ENCODE results near the gene YTHDF1. TPM values are rescaled to one million over a fixed set of nuclear protein-coding genes. Genes with fewer than 3 reads are reported as not detected.
A peak's percentile ranks its signal among the peaks of the same experiment; 100 is the strongest.

YTHDF1 gene
- total RNA-seq, 1 experiment from 2014 or later, result 36.0 TPM

GRCh38 chr20:63239431-63239830, 23.5 kb upstream of the YTHDF1 start:
- DNase-seq, result no peak
- H3K27me3 ChIP-seq (ENCODE audit: control insufficient read depth, insufficient read depth, low read length), result no peaks in the 10 kb centered on the region
- no peak overlapping the region for H3K4me3 ChIP-seq (ENCODE audit: insufficient read depth, low read depth, low read length)
- no peaks in the 10 kb centered on the region for H3K36me3 ChIP-seq (replicated peaks; ENCODE audit: control insufficient read depth, insufficient read depth, low read length)

DNA sequence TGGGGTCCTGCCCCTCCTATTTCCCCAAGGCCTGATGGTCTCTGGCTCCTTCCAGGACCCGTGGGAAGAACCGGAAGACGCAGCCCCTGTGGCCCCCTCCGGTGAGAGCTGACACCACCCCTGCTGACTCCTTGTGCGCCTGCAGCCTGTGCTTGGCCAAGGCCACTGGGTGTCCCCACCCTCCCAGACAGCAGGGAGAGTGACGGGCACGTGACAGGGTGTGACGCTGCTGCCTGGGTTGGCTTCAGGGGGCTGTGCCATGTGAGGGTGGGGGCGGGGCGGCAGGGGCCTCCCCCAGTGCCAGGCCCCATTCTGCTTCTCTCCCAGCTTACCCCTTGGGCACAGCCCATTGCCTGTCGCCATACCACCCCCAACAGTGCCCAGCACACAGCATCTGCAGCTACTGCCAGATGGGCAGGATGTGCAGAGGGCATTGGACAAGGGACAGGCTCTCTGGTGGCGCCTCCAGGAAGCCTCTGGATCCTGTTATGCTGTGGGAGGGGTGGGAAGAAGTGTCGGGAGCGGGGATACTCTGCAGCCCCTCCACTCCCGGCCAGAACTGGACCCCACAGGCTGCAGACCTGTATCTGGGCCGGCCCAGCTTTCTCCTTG, 22.7 kb upstream of the YTHDF1 start:
- Histone ChIP-seq H3K36me3 (replicated peaks; ENCODE audit: control insufficient read depth, insufficient read depth, low read length) (no peaks in the 10 kb centered on the region), H3K27me3 (ENCODE audit: control insufficient read depth, insufficient read depth, low read length) (no peaks in the 10 kb centered on the region), H3K4me3 (ENCODE audit: insufficient read depth, low read depth, low read length) (no peak overlapping the region)
- DNase-seq, result no peak

DNA sequence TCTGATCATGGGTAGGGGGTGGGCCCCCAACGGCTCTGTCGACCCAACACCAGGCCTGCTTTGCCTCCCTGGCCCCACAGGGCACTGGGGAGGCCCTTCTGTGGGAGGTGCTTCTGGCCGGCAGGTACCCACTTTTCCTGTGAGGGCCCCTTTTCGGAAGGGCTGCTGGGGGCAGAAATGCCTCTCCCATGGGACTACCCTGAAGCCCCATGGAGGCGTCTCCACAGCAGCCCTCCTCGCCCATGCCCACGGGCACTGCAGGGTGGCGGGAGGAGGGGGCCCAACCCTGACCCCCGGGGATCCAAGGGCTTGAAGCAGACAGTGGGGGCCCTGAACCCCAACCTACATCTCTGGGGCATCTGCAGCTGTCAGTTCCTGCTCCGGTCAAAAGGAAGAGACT, 22.1 kb upstream of the YTHDF1 start:
- Histone ChIP-seq H3K27me3 (ENCODE audit: control insufficient read depth, insufficient read depth, low read length) (no peaks in the 10 kb centered on the region), H3K4me3 (ENCODE audit: insufficient read depth, low read depth, low read length) (no peak overlapping the region), H3K36me3 (replicated peaks; ENCODE audit: control insufficient read depth, insufficient read depth, low read length) (no peaks in the 10 kb centered on the region)
- DNase-seq, result no peak

GRCh38 chr20:63236116-63236837, 20.3 kb upstream of the YTHDF1 start:
- H3K36me3 ChIP-seq (replicated peaks; ENCODE audit: control insufficient read depth, insufficient read depth, low read length), result no peaks in the 10 kb centered on the region
- H3K4me3 ChIP-seq (ENCODE audit: insufficient read depth, low read depth, low read length), result no peak overlapping the region
- H3K27me3 ChIP-seq (ENCODE audit: control insufficient read depth, insufficient read depth, low read length), result no peaks in the 10 kb centered on the region
- DNase-seq, result no peak

- DNase-seq, result no peak
- no peaks in the 10 kb centered on the region for H3K36me3 ChIP-seq (replicated peaks; ENCODE audit: control insufficient read depth, insufficient read depth, low read length)
- peak within 1 kb of the TSS; percentile 34 for H3K4me3 ChIP-seq (ENCODE audit: insufficient read depth, low read depth, low read length)
- no peaks in the 10 kb centered on the region for H3K27me3 ChIP-seq (ENCODE audit: control insufficient read depth, insufficient read depth, low read length)
These were observed 19.6 kb upstream of the YTHDF1 start, which contains the start of gene BIRC7 for GRCh38 chr20:63235399-63235983. Gene BIRC7, plus strand, starts transcription at chr20:63235905. Its CDS starts 192 bp downstream, at chr20:63236097.

DNA sequence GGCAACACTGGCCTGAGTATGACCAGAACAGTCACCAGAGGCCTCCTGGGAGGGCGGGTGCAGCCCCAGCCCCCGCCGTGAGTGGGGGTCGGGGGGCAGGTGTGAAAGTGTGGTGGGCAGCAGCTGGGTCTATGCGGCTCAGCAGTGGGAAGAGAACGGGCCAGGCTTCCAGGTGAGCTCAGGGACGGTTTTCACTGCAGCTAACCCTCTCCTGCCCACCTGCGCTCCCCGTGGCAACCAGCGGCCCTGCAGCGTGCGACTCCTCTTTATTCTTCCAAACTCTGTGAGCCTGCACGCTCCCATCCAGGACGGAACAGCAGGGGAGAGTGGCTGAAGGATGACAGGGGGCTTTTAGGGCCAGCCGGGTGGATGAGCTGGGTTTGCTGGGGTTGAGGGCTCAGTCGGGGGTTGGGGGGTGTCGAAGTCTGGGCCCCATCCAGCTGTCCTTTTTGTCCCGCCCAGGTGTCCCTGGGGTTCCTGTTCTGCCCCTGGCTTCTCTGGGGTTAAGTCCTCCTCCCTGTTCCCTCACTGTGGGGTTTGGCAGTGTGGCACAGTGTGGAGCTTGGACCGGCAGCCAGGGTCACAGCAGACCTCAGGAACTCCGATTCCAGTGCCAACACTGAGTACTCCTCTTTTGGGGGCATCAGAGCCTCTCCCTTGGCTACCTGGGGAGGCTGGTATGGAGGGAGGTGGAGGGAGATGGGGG, 18.9 kb upstream of the YTHDF1 start:
- peak overlapping the region; percentile 34 for H3K4me3 ChIP-seq (ENCODE audit: insufficient read depth, low read depth, low read length)
- DNase-seq, result peak; percentile 92
- H3K27me3 ChIP-seq (ENCODE audit: control insufficient read depth, insufficient read depth, low read length), result no peaks in the 10 kb centered on the region
- H3K36me3 ChIP-seq (replicated peaks; ENCODE audit: control insufficient read depth, insufficient read depth, low read length), result no peaks in the 10 kb centered on the region

- Histone ChIP-seq H3K4me3 (ENCODE audit: insufficient read depth, low read depth, low read length) (no peak overlapping the region), H3K36me3 (replicated peaks; ENCODE audit: control insufficient read depth, insufficient read depth, low read length) (no peaks in the 10 kb centered on the region), H3K27me3 (ENCODE audit: control insufficient read depth, insufficient read depth, low read length) (no peaks in the 10 kb centered on the region; the same call in 1 of the 2 replicates)
- no peak for DNase-seq
These were observed 18.0 kb upstream of the YTHDF1 start for GRCh38 chr20:63233924-63234323.

GRCh38 chr20:63233061-63233344, 17.1 kb upstream of the YTHDF1 start:
- H3K4me3 ChIP-seq (ENCODE audit: insufficient read depth, low read depth, low read length), result no peak overlapping the region
- no peaks in the 10 kb centered on the region for H3K36me3 ChIP-seq (replicated peaks; ENCODE audit: control insufficient read depth, insufficient read depth, low read length)
- no peaks in the 10 kb centered on the region; the same call in 1 of the 2 replicates for H3K27me3 ChIP-seq (ENCODE audit: control insufficient read depth, insufficient read depth, low read length)
- no peak for DNase-seq

DNA sequence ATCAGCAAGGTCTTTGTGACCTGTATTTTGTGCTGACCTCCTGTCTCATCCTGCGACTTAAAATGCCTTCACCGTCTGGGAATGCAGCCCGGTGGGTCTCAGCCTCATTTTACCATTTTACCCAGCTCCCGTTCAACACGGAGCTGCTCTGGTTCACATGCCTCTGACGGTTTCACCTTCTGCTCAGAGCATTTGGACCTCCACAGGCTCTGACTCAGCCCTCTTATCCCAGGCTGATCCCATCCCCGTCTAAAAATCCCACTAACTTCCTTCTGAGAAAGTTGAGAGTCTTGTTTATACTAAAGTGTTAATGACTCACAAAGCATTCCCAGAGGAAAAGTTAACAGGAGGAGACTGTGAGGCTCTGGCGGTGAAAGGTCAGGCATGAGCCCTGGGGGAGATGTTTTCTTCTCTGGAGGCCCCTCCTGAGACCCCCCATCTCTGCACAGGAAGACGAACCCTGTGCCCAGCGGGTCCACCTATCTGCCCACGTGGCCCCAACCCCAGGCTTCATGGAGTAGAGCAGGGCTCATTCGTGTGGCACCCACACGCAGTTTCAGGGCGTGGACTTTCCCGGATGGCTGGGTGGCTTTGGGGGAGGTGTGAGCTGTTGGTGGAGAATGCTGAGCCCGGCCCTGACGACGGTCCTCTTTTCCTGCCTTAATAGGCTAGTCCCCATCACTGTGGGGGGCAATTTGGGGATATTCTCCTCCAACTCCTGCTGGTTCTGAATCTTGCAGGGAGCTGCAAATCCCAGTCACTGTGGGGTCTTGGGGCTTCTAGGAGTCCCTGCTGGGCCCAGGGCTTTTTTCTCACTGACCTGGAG, 16.5 kb upstream of the YTHDF1 start:
- no peak for DNase-seq
- H3K36me3 ChIP-seq (replicated peaks; ENCODE audit: control insufficient read depth, insufficient read depth, low read length), result no peaks in the 10 kb centered on the region
- no peaks in the 10 kb centered on the region; the same call in 1 of the 2 replicates for H3K27me3 ChIP-seq (ENCODE audit: control insufficient read depth, insufficient read depth, low read length)
- no peak overlapping the region for H3K4me3 ChIP-seq (ENCODE audit: insufficient read depth, low read depth, low read length)

DNA sequence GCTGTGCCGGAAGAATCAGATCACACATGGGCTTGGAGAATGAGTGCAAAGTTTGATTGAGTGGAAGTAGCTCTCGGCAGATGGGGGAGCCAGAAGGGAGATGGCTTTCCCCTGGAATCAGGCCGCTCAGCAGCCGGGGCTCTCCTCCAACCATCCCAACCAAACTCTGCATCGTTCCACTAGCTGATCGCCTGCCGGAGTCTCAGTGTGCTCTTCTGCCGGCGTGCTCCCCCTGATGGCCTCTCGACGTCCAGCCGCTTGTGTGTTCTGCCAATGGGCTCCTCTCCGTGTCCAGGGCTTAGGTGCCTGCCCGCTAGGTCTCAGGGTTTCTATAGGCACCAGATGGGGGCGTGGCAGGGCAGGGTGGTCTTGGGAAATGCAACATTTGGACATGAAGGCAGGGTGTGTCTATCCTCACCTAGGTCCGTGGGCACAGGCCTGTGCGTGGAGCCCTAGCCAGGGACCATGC, 14.9 kb upstream of the YTHDF1 start:
- peak; percentile 88 for DNase-seq
- Histone ChIP-seq H3K36me3 (replicated peaks; ENCODE audit: control insufficient read depth, insufficient read depth, low read length) (no peaks in the 10 kb centered on the region), H3K27me3 (ENCODE audit: control insufficient read depth, insufficient read depth, low read length) (no peaks in the 10 kb centered on the region; the same call in 1 of the 2 replicates), H3K4me3 (ENCODE audit: insufficient read depth, low read depth, low read length) (no peak overlapping the region)

- Histone ChIP-seq H3K27me3 (ENCODE audit: control insufficient read depth, insufficient read depth, low read length) (no peaks in the 10 kb centered on the region; the same call in 1 of the 2 replicates), H3K4me3 (ENCODE audit: insufficient read depth, low read depth, low read length) (no peak overlapping the region), H3K36me3 (replicated peaks; ENCODE audit: control insufficient read depth, insufficient read depth, low read length) (no peaks in the 10 kb centered on the region)
- no peak for DNase-seq
These were observed 12.9 kb upstream of the YTHDF1 start for GRCh38 chr20:63228806-63229205.

GRCh38 chr20:63227260-63227659, 11.3 kb upstream of the YTHDF1 start:
- Histone ChIP-seq H3K36me3 (replicated peaks; ENCODE audit: control insufficient read depth, insufficient read depth, low read length) (no peaks in the 10 kb centered on the region), H3K4me3 (ENCODE audit: insufficient read depth, low read depth, low read length) (no peak overlapping the region), H3K27me3 (ENCODE audit: control insufficient read depth, insufficient read depth, low read length) (no peaks in the 10 kb centered on the region; the same call in 1 of the 2 replicates)
- DNase-seq, result no peak

DNA sequence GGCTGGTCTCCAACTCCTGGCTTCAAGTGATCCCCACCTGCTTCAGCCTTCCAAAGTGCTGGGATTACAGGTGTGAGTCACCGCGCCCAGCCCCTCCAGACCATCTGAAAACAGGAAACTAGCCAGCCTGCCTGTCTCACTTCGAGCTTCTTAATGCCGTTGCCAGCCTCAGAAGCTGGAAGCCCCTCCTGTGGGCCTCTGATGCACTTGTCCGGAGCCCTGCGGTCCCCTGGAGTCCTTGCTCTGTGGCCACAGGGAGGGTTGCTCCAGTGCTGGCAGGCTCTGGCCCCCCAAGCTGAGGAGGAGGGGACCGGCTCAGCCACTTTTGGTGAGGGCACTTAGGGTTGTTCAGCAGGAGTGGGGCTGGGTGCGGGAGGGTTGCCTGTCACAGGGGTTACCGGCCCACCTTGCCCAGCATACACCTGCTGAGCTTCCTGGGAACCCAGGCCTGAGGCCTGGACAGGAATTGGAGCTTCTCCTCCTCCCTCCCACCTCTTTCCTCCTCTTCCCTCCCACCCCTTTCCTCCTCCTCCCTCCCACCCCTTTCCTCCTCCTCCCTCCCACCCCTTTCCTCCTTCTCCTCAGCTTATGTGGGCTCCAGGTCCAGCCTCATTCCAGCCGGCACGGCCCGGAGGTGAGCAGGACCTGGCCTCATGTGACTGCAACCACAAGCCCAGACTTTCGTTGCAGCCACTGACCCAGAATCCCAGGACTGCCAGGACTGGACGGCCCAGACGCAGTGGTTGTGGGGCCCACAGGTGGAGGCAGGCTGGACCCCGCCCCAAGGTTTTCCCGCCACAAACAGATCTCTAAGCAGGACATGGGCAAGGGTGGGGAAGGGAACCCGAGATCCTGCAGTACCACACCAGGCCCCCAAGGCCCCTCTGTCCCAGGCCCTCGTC, 10.4 kb upstream of the YTHDF1 start:
- no peak for DNase-seq
- Histone ChIP-seq H3K36me3 (replicated peaks; ENCODE audit: control insufficient read depth, insufficient read depth, low read length) (no peaks in the 10 kb centered on the region), H3K4me3 (ENCODE audit: insufficient read depth, low read depth, low read length) (no peak overlapping the region), H3K27me3 (ENCODE audit: control insufficient read depth, insufficient read depth, low read length) (no peaks in the 10 kb centered on the region; the same call in 1 of the 2 replicates)
